H1 (cell line): Measurements from ENCODE around the gene LPP. TPM values are rescaled to one million over a fixed set of nuclear protein-coding genes. Genes with fewer than 3 reads are reported as not detected.

Source experiments
- CTCF ChIA-PET: fragments of 300-600 bp; sonication (Branson Sonifier 250); formaldehyde crosslinking; loops from one replicate; lab custom pipeline; 2021; ENCODE audit not compliant: partially characterized antibody; lab: Charles Lee
- POLR2A ChIA-PET: fragments of 300-600 bp; sonication (Branson Sonifier 250); formaldehyde crosslinking; loops from one replicate; lab custom pipeline; 2021; ENCODE audit warnings: inconsistent platforms; ENCODE audit not compliant: partially characterized antibody; lab: Charles Lee
- DNase-seq, 2 experiments: peaks; one replicate each; pipeline versions ENCODE4 v3.0.0 to v3.0.0-alpha.2; 2010 to 2022; ENCODE audit warnings: low spot score in 2 of 2, low read depth in 1 of 2, mixed read lengths in 1 of 2
- FAIRE-seq: peaks from 2 replicates; lab custom pipeline; 2011; peaks lifted over from hg19 to GRCh38; lab: Jason Lieb, UNC
- H2AFZ ChIP-seq: 2 replicates; pipeline ENCODE4 v1.8.1; 2012; ENCODE audit warnings: low read length, inconsistent platforms
- H2AK5ac ChIP-seq: 2 replicates; pipeline ENCODE4 v1.6.1; 2013; ENCODE audit warnings: low read depth, low read length
- H2BK120ac ChIP-seq: replicated peaks from 2 replicates; pipeline ENCODE3; 2013; ENCODE audit warnings: low read depth, low read length, inconsistent platforms
- H2BK12ac ChIP-seq: 2 replicates; pipeline ENCODE4 v1.6.1; 2013; ENCODE audit warnings: low read depth, low read length
- H2BK15ac ChIP-seq: 2 replicates; pipeline ENCODE4 v1.6.1; 2013; ENCODE audit warnings: low read length
- H2BK20ac ChIP-seq: 2 replicates; pipeline ENCODE4 v1.6.1; 2013; ENCODE audit warnings: low read length
- H2BK5ac ChIP-seq: 2 replicates; pipeline ENCODE4 v1.6.1; 2013; ENCODE audit warnings: low read depth, low read length
- H3K14ac ChIP-seq: 2 replicates; pipeline ENCODE4 v1.6.1; 2013; ENCODE audit warnings: inconsistent platforms; ENCODE audit not compliant: insufficient read length
- H3K18ac ChIP-seq: 2 replicates; pipeline ENCODE4 v1.6.1; 2013; ENCODE audit warnings: low read length; ENCODE audit errors: extremely low read depth
- H3K23ac ChIP-seq: 2 replicates; pipeline ENCODE4 v1.6.1; 2013; ENCODE audit warnings: inconsistent platforms; ENCODE audit not compliant: insufficient read length
- H3K23me2 ChIP-seq: 2 replicates; pipeline ENCODE4 v1.6.1; 2013; ENCODE audit warnings: low read depth, low read length
- H3K27ac ChIP-seq: 2 replicates; pipeline ENCODE4 v1.6.1; 2011; ENCODE audit warnings: low read depth, low read length, inconsistent platforms
- H3K27me3 ChIP-seq, 4 experiments: replicated peaks in 1 of 4; 1 replicate in 1 of 4; 2 replicates in 3 of 4; pipeline versions ENCODE4 v1.6.1 to v1.8.1; 2011 to 2013; ENCODE audit warnings: low read length in 3 of 4, mild to moderate bottlenecking in 3 of 4, inconsistent platforms in 2 of 4, mixed read lengths in 2 of 4, moderate library complexity in 1 of 4; ENCODE audit not compliant: control insufficient read depth in 3 of 4, insufficient read depth in 3 of 4; ENCODE audit errors: extremely low read depth in 1 of 4
- H3K36me3 ChIP-seq, 4 experiments: 2 replicates each; pipeline versions ENCODE4 v1.6.1 to v1.8.1; 2011 to 2013; ENCODE audit warnings: mild to moderate bottlenecking in 4 of 4, low read length in 3 of 4, moderate library complexity in 2 of 4, control low read depth in 1 of 4, inconsistent platforms in 1 of 4; ENCODE audit not compliant: insufficient read depth in 4 of 4, control insufficient read depth in 2 of 4
- H3K4ac ChIP-seq: replicated peaks from 2 replicates; pipeline ENCODE3; 2013; ENCODE audit warnings: low read length, low read depth, mixed read lengths, inconsistent platforms; ENCODE audit not compliant: insufficient read length
- H3K4me1 ChIP-seq, 4 experiments: replicated peaks in 1 of 4; 1 replicate in 1 of 4; 2 replicates in 3 of 4; pipeline versions ENCODE4 v1.6.1 to v1.8.1; 2011 to 2013; ENCODE audit warnings: low read length in 3 of 4, inconsistent platforms in 2 of 4, mixed read lengths in 1 of 4; ENCODE audit not compliant: insufficient read depth in 4 of 4, control insufficient read depth in 3 of 4
- H3K4me2 ChIP-seq, 2 experiments: 2 replicates each; pipeline versions ENCODE4 v1.6.1 to v1.8.1; 2011 to 2013; ENCODE audit warnings: low read depth in 2 of 2, low read length in 2 of 2, control low read depth in 1 of 2, inconsistent platforms in 1 of 2, mild to moderate bottlenecking in 1 of 2; ENCODE audit not compliant: insufficient read depth in 1 of 2
- H3K4me3 ChIP-seq, 4 experiments: fragments of 200-600, 300-600 bp in 1 of 4; sonication (generic), shearing (Covaris generic), sonication (Bioruptor Twin) in 1 of 4; 2 replicates each; pipeline versions ENCODE4 v1.5.1 to v1.8.1; 2011 to 2016; ENCODE audit warnings: low read length in 4 of 4, low read depth in 3 of 4, control low read depth in 2 of 4, inconsistent platforms in 2 of 4, mild to moderate bottlenecking in 2 of 4, mixed read lengths in 1 of 4, moderate library complexity in 1 of 4; ENCODE audit not compliant: insufficient read depth in 2 of 4; ENCODE audit errors: extremely low read depth in 1 of 4
- H3K56ac ChIP-seq: replicated peaks from 2 replicates; pipeline ENCODE3; 2013; ENCODE audit warnings: low read depth, mild to moderate bottlenecking, mixed read lengths, low read length, inconsistent platforms; ENCODE audit not compliant: insufficient read length
- H3K79me1 ChIP-seq: 2 replicates; pipeline ENCODE4 v1.6.1; 2013; ENCODE audit warnings: low read depth, low read length, control low read depth
- H3K79me2 ChIP-seq, 2 experiments: 2 replicates each; pipeline versions ENCODE4 v1.6.1 to v1.8.1; 2012 to 2013; ENCODE audit warnings: low read length in 2 of 2, mild to moderate bottlenecking in 2 of 2, inconsistent platforms in 1 of 2; ENCODE audit not compliant: insufficient read depth in 2 of 2, control insufficient read depth in 1 of 2
- H3K9ac ChIP-seq, 4 experiments: replicated peaks in 1 of 4; 1 replicate in 1 of 4; 2 replicates in 3 of 4; pipeline versions ENCODE4 v1.6.1 to v1.8.1; 2011 to 2013; ENCODE audit warnings: low read depth in 3 of 4, low read length in 3 of 4, control low read depth in 2 of 4, mild to moderate bottlenecking in 2 of 4, moderate library complexity in 2 of 4, inconsistent platforms in 1 of 4; ENCODE audit errors: extremely low read depth in 1 of 4
- H3K9me3 ChIP-seq, 2 experiments: 2 replicates each; pipeline versions ENCODE4 v1.6.1 to v1.8.1; 2012 to 2013; ENCODE audit warnings: mild to moderate bottlenecking in 2 of 2, moderate library complexity in 2 of 2, control low read depth in 1 of 2, inconsistent platforms in 1 of 2, low read depth in 1 of 2, low read length in 1 of 2, mixed read lengths in 1 of 2; ENCODE audit not compliant: insufficient read depth in 2 of 2
- H4K20me1 ChIP-seq, 2 experiments: replicated peaks in 1 of 2; 2 replicates each; pipeline versions ENCODE3 to v1.8.1; 2011 to 2013; ENCODE audit warnings: inconsistent platforms in 2 of 2, low read length in 2 of 2, mild to moderate bottlenecking in 1 of 2; ENCODE audit not compliant: insufficient read depth in 2 of 2, control insufficient read depth in 1 of 2
- H4K5ac ChIP-seq: 2 replicates; pipeline ENCODE4 v1.6.1; 2013; ENCODE audit warnings: low read length, low read depth, mixed read lengths, inconsistent platforms; ENCODE audit not compliant: insufficient read length
- H4K8ac ChIP-seq: 2 replicates; pipeline ENCODE4 v1.8.0; 2013; ENCODE audit warnings: mild to moderate bottlenecking, moderate library complexity, low read length, inconsistent platforms; ENCODE audit not compliant: insufficient read depth; ENCODE audit errors: extremely low read depth
- H4K91ac ChIP-seq: replicated peaks from 2 replicates; pipeline ENCODE3; 2013; ENCODE audit warnings: low read length, mixed read lengths, inconsistent platforms; ENCODE audit not compliant: insufficient read length
- HDAC2 ChIP-seq, 2 experiments: fragments of 300-600 bp in 1 of 2; sonication (generic) in 1 of 2; IDR thresholded peaks; 2 replicates each; pipeline ENCODE4 v1.6.1; 2011 to 2012; ENCODE audit warnings: low read depth in 2 of 2, low read length in 2 of 2, mild to moderate bottlenecking in 2 of 2, moderate library complexity in 2 of 2, borderline replicate concordance in 1 of 2, inconsistent platforms in 1 of 2
- WGBS, 2 experiments: shearing (Covaris generic) in 1 of 2; methylation state at CpG; one replicate each; pipeline versions ENCODE4 v1.1.6 to v1.1.7; 2013 to 2015; ENCODE audit warnings: low lambda C conversion rate in 2 of 2, mixed read lengths in 2 of 2, inconsistent platforms in 1 of 2, low coverage in 1 of 2, missing lambda C conversion rate in 1 of 2; ENCODE audit not compliant: insufficient replicate concordance in 2 of 2, insufficient coverage in 1 of 2, insufficient read length in 1 of 2; ENCODE audit errors: extremely low coverage in 1 of 2, missing lambda C conversion rate in 1 of 2; 5-methylcytosine and 5-hydroxymethylcytosine counted together
- polyA plus RNA-seq, 7 experiments: library from polyadenylated mRNA; depleted of rRNA in 3 of 7; stranded (reverse) in 5 of 7; unstranded in 2 of 7; fragments of >200 nt in 5 of 7; fragments of 200-250 nt in 2 of 7; gene quantifications; 1 replicate in 5 of 7; 2 replicates in 1 of 7; 4 replicates in 1 of 7; pipeline versions ENCODE4 v1.2.1 to v1.2.3, GENCODE V29; 2011 to 2013; ENCODE audit warnings: missing spikeins in 2 of 7, mixed read lengths in 2 of 7
- total RNA-seq: library from RNA; stranded (reverse); fragmentation: NEBNext Ultra II Directional; extraction: Animal tissue kit (Norgen Biotek cat#: 25700); gene quantifications from 2 replicates; pipeline ENCODE4 v1.2.1, GENCODE V29; 2021

LPP gene
- total and polyA plus RNA-seq, 2 of the 8 experiments (the other 6 are each of a cell fraction or from before 2014, with no cell fraction given) = 10.0 to 53.3 TPM

DNA sequence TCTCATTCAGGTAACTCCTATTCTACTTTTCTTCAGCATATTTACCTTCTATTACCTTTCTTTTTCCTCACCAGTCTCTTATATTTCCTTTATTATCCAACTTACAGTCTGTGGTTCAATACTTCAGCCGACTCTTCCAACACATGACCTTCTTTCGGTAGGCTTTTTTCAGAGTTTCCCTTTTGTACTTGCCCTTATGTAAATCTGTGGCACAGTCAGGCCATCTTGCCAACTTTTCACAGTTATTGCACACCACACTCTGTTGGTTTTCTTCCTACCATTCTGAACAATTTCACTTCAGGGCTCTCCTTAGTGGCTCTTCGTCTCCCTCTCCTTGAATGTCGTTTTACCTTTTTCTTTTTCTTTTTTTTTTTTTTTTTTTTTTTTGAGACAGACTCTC lies 427.8 kb downstream of the LPP start:
- Histone ChIP-seq H2AFZ (no peak overlapping the region), H3K79me1 (no peaks in the 10 kb centered on the region), H3K27ac (no peak overlapping the region), H4K91ac (no peak overlapping the region), H2BK20ac (no peak overlapping the region), H3K18ac (no peak overlapping the region), H3K14ac (no peak overlapping the region), H3K4ac (no peak overlapping the region), H3K4me1 (peaks cover 0 to 5% (median under 1%) of the 10 kb centered on the region in 4 experiments; a peak in 1 of 7 replicates), H3K79me2 (no peaks in the 10 kb centered on the region), H2BK15ac (no peak overlapping the region), H3K9ac (no peak overlapping the region), H4K5ac (no peak overlapping the region), H4K20me1 (no peaks in the 10 kb centered on the region), H3K36me3 (no peaks in the 10 kb centered on the region), H3K4me3 (no peak overlapping the region), H3K27me3 (no peaks in the 10 kb centered on the region), H4K8ac (no peak overlapping the region), H3K23me2 (no peaks in the 10 kb centered on the region; the same call in 1 of the 2 replicates), H3K56ac (no peak overlapping the region), H2BK120ac (no peak overlapping the region), H2BK5ac (no peak overlapping the region), H2BK12ac (no peak overlapping the region), H3K9me3 (no peaks in the 10 kb centered on the region), H2AK5ac (no peak overlapping the region), H3K23ac (no peak overlapping the region), H3K4me2 (no peak overlapping the region)
- FAIRE-seq (no peak), DNase-seq (no peak)
- 63% methylated on average over 3 of the region's 4 CpGs; no CpG with 5 or more reads in 1 of the 2 experiments for WGBS, 2 experiments
- POLR2A ChIA-PET = no interaction called here
- CTCF ChIA-PET = interaction anchor here (0.7 kb wide), 1 partner anchor 128 kb away, joined by 3 read pairs; no protein-coding TSS in a partner anchor
- no peak for TF ChIP-seq HDAC2 (IDR thresholded peaks at IDR 0.05; ENCODE audit: borderline replicate concordance in 1 of 2, low read depth in 2 of 2, low read length in 2 of 2)
